Astrocyte of the cerebellum (primary cell): ENCODE measurements around the gene GSDME.

Experiments used
- DNase-seq: peaks from one replicate; pipeline ENCODE4 v3.0.0-alpha.2; 2011; ENCODE audit warnings: low read depth
- H3K4me3 ChIP-seq: 2 replicates; pipeline ENCODE4 v1.5.1; 2011; ENCODE audit warnings: mild to moderate bottlenecking, low read depth, low read length, moderate library complexity
- in situ Hi-C: cut with HindIII; loops from 2 replicates; pipeline ENCODE4 v1.10.0; 2017; ENCODE audit warnings: low sequenced_read_pairs
- TF ChIP-seq, protein P1 (sequence below): IDR thresholded peaks from 2 replicates; pipeline ENCODE4 v1.5.1; 2012; ENCODE audit warnings: low read length, low read depth, moderate library complexity, mild to moderate bottlenecking; ENCODE audit errors: missing control alignments

The GSDME gene

DNA sequence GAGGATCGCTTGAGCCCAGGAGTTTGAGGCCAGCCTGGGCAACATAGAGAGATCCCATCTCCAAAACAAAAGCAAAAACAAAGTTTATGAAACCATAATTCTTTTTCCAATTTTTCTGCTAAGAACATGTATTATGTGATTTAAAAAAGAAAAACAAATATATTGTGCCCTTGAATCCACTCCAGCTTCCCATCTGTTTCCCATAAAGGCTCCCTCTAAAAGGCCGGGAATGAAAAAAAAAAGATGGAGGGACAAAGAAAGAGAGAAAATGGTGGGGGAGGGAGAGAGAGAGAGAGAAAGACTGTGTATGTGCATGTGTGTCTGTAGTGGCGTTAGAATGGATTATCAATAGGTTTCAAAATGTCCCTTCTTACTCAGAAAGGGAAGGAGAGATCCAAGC lies 20.5 kb upstream of the GSDME start:
- TF ChIP-seq, protein P1, sequence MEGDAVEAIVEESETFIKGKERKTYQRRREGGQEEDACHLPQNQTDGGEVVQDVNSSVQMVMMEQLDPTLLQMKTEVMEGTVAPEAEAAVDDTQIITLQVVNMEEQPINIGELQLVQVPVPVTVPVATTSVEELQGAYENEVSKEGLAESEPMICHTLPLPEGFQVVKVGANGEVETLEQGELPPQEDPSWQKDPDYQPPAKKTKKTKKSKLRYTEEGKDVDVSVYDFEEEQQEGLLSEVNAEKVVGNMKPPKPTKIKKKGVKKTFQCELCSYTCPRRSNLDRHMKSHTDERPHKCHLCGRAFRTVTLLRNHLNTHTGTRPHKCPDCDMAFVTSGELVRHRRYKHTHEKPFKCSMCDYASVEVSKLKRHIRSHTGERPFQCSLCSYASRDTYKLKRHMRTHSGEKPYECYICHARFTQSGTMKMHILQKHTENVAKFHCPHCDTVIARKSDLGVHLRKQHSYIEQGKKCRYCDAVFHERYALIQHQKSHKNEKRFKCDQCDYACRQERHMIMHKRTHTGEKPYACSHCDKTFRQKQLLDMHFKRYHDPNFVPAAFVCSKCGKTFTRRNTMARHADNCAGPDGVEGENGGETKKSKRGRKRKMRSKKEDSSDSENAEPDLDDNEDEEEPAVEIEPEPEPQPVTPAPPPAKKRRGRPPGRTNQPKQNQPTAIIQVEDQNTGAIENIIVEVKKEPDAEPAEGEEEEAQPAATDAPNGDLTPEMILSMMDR: no peak
- H3K4me3 ChIP-seq: no peak overlapping the region
- in situ Hi-C loops: no loop called here
- DNase-seq: no peak

DNA sequence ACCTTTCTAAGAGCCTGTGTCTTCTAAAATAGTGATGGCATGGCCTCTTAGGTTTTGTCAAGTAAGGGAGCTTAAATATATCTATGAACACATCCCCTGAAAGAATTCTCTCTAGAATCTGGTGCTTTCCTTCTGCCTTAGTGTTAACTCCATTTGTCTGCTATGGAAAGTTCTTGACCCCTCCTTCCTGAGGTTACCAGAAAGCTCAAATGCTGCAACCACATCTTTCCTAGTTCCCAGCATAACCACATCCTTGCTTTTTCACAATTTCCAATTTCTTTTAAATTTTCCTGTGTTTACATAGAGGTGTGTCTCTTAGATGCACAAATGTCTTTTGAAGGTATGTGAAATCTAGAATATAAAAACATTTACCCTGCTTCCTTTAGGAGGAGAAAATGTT lies 16.4 kb upstream of the GSDME start:
- no peak for DNase-seq
- in situ Hi-C loops: no loop called here
- H3K4me3 ChIP-seq: no peak overlapping the region
- TF ChIP-seq, protein P1: no peak

DNA sequence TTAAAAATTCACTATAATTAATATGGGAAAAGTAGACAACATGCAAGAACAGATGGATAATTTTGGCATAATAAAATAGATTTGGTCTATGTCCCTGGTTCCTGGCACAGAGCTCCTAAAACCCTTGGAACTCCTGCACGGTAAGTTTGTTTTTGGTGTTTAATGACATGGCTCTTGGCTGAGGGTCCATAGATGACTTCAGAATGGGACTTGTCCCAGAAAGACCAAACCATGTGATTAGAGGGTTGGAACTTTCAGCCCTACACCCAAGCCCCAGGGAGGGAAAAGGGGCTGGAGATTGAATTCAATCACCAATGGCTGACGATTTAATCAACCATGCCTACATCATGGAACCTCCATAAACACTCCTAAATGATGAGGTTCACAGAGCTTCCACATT lies 12.6 kb upstream of the GSDME start:
- in situ Hi-C loops: no loop called here
- TF ChIP-seq, protein P1: no peak
- no peak for DNase-seq
- no peak overlapping the region for H3K4me3 ChIP-seq

DNA sequence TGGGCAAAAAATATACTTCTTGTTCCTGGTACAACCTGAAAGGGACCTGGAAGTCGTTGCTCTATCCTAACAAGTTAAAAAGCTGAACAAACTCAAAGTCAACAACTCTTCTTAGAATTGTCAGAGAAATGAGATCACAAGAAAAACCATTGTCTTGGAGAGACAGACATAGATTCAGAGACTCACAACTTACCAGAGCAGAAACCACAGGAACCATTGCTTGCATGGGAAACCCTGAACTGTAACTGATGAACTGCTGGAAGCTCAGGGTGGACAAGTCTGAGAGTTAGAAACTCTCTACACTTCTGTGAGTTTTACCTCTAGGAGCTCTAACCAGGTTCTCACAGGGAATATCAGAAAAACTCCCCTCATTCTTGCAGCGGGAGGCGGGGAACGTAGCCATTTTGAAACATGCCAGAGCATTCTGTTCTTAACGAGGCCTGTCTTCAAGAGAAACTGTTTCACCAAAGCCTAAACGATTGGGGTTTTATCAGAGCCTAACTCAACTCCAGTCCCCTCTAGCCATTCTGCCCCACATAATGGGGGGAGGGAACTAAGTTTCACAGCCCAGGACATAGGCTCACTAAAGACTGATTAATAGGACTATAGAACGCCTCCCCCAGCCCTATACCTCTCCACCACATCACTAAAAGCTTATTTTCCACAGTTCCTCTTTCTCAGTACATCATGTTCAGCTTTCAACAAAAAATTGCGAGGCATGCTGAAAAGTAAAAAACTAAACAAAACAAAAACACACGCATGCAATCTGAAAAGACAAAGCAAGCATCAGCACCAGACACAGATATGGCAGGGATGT lies 12.0 kb upstream of the GSDME start:
- TF ChIP-seq, protein P1: no peak
- H3K4me3 ChIP-seq: no peak overlapping the region
- no peak for DNase-seq
- in situ Hi-C loops: no loop called here

DNA sequence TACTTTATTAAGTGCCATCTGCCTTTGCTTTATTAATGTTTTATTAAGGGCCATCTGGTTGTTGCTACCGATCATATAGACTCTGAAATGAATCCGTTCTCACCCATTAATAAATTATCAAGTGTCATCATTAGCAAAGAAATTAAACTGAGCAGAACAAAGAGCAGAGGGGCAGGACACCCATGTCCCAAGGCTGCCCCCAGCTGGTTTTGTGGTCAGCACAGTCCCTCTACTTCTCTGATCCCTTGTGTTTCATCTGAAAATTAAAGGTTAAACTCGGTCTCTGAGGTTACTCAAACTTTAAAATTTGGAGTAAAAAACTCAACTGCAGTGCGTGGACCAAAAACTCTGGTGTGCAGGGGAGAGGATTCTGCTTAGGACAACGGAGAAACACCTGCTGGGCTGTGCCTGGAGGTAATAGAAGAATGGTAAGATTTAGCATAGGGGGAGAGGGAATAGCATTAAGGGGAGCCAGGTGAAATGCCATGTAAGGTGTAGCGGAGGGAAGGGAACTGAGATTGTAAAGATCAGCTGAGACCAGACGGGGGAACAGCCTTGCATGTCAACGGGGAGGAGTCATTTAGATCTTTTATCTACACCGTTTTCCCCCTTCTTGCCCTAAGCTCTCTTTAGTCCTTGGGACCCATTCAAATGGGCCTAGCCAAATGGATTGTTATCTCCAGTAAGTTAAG lies 10.8 kb upstream of the GSDME start:
- DNase-seq: no peak
- TF ChIP-seq, protein P1: no peak
- in situ Hi-C loops: no loop called here
- no peak overlapping the region for H3K4me3 ChIP-seq

DNA sequence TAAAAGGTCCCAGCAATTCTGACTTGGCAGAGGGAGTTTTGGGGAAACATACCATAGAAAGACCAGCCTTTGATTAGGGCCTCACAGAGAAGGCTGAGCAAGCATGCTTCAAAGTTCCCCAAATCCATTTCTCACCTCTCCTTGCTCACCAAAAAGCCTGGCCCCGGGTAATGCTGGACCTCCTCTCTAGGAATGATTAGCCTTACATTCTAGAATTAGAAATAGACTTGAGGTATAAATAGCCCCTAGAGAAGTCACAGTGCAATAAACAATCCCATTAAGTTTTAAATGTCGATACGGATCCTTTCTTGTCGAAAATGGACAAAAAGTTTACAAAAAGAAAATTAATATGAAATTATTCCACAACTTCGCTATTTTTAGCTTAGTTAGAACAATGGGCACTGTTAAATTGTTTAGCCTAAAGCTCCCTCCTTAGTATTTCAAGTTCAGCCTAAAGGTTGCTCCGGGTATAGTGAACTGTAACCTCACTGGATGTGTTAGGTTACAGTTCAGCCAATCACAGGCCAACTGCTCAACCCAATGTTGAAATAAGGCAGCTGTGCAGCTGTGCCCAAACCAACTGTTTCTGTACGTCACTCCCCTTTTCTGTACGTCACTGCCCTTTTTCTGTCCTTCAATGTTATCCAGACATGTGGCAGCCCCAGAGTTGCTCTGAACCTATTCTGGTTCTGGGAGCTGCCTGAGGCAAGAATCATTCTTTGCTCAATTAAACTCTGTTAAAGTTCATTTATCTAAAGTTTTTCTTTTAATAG lies 7.9 kb upstream of the GSDME start:
- in situ Hi-C loops: no loop called here
- DNase-seq: no peak

More for the DNA sequence above, 7.9 kb upstream of the GSDME start:
- H3K4me3 ChIP-seq: no peak overlapping the region
- TF ChIP-seq, protein P1: no peak
